Measurements from ENCODE around the gene ADGRG2. TPM values are rescaled to one million over a fixed set of nuclear protein-coding genes. Genes with fewer than 3 reads are reported as not detected.

ADGRG2 gene
- total and polyA plus RNA-seq, 9 of the 15 experiments (the other 6 are each of a cell fraction or from before 2014, with no cell fraction given), result 0.03 TPM; not detected in 8

DNA sequence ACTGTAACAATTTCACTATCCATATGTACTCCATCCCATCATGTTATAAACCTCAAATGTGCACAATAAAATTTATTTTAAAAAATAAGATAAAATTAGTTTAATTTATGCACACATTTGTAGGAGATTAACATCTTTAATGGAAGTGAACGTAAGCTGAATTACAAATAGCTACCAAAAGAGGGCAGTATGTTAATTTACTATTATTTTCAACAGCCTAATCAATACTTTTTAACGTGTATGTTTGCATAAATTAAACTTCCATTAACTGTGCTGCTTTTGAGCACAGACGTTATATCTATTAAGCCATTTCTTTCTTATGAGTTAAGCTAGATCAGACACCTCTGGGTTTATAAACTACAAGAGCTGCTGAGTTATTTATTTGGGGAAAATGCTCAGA is 81.9 kb downstream of the ADGRG2 start:
- no TSS peak for BruUV-seq (replicated peaks)
- Histone ChIP-seq H3K4me3 (no peak overlapping the region), H4K20me1 (replicated peaks; ENCODE audit: control insufficient read depth, insufficient read depth, low read length) (no peaks in the 10 kb centered on the region), H3K4me2 (ENCODE audit: insufficient read depth, low read length) (no peak overlapping the region), H3K27me3 (ENCODE audit: control insufficient read depth in 2 of 2, insufficient read depth in 2 of 2, low read length in 2 of 2) (no peaks in the 10 kb centered on the region), H3K36me3 (ENCODE audit: control insufficient read depth, insufficient read depth, low read length) (no peaks in the 10 kb centered on the region), H3K79me2 (ENCODE audit: control insufficient read depth, insufficient read depth, low read length) (no peaks in the 10 kb centered on the region), H3K4me1 (replicated peaks in 1 of 2; ENCODE audit: control insufficient read depth in 2 of 2, insufficient read depth in 2 of 2, low read length in 2 of 2) (no peaks in the 10 kb centered on the region), H3K9ac (ENCODE audit: insufficient read depth in 1 of 2, low read depth in 2 of 2, low read length in 2 of 2) (no peak overlapping the region), H3K9me3 (replicated peaks; ENCODE audit: control insufficient read depth, insufficient read depth, low read depth, low read length) (no peaks in the 10 kb centered on the region), H3K9me1 (ENCODE audit: control insufficient read depth, insufficient read depth, low read length) (no peaks in the 10 kb centered on the region), H2AFZ (ENCODE audit: low read depth, low read length) (no peak overlapping the region), H3K27ac (ENCODE audit: extremely low read depth, low read depth, low read length) (no peak overlapping the region)
- TF ChIP-seq RAD21 (CRISPR knock-in tag; conservative IDR thresholded peaks at IDR 0.05 in 1 of 2, IDR thresholded peaks at IDR 0.05 in 1 of 2) (peak in 1 of 2 experiments; percentile 13; a peak in 1 of 4 replicates), PHB (CRISPR knock-in tag; IDR thresholded peaks at IDR 0.05) (no peak), WHSC1 (IDR thresholded peaks at IDR 0.05; ENCODE audit: low read length) (no peak), ZNF79 (CRISPR knock-in tag; IDR thresholded peaks at IDR 0.05; ENCODE audit: low read depth) (no peak), HOMEZ (CRISPR knock-in tag; IDR thresholded peaks at IDR 0.05) (no peak), ELK1 (CRISPR knock-in tag; IDR thresholded peaks at IDR 0.05) (no peak), ZNF778 (CRISPR knock-in tag; IDR thresholded peaks at IDR 0.05) (no peak)
- TF ChIP-seq, protein P1, sequence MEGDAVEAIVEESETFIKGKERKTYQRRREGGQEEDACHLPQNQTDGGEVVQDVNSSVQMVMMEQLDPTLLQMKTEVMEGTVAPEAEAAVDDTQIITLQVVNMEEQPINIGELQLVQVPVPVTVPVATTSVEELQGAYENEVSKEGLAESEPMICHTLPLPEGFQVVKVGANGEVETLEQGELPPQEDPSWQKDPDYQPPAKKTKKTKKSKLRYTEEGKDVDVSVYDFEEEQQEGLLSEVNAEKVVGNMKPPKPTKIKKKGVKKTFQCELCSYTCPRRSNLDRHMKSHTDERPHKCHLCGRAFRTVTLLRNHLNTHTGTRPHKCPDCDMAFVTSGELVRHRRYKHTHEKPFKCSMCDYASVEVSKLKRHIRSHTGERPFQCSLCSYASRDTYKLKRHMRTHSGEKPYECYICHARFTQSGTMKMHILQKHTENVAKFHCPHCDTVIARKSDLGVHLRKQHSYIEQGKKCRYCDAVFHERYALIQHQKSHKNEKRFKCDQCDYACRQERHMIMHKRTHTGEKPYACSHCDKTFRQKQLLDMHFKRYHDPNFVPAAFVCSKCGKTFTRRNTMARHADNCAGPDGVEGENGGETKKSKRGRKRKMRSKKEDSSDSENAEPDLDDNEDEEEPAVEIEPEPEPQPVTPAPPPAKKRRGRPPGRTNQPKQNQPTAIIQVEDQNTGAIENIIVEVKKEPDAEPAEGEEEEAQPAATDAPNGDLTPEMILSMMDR (IDR thresholded peaks at IDR 0.05 in 2 of 3, conservative IDR thresholded peaks at IDR 0.05 in 1 of 3; ENCODE audit: insufficient read depth in 2 of 3, low read depth in 1 of 3, low read length in 3 of 3), result peak in 2 of 3 experiments; percentile 10 to 25; a peak in 2 of 6 replicates
- FAIRE-seq, result no peak
- ATAC-seq, result no peak
- ChIA-PET CTCF (ENCODE audit: low intra/inter-chr PET ratio) (interaction anchor here (0.9 kb wide), 1 partner anchor 294 kb away, joined by 6 read pairs; no protein-coding TSS in a partner anchor), POLR2A (interaction anchor here (1.5 kb wide), 1 partner anchor 22 kb away, joined by 5 read pairs; no protein-coding TSS in a partner anchor)
- in situ Hi-C loops (cut with MboI), result no loop called here
- intact Hi-C loops (cut with micrococcal nuclease), result loop anchor here (10.0 kb wide), 2 partner anchors 184 to 294 kb away; no protein-coding TSS in a partner anchor
- DNase-seq (ENCODE audit: extremely low read depth in 1 of 4, low spot score in 3 of 4), result no peak
- WGBS (ENCODE audit: insufficient coverage, low coverage, missing lambda C conversion rate), result 0% methylated on average over 3 of the region's 3 CpGs

Data from K562 (cell line).